Cardiac muscle cell (in vitro differentiated cells and primary cell): Measurements from ENCODE around the gene VTCN1. TPM values are rescaled to one million over a fixed set of nuclear protein-coding genes. Genes with fewer than 3 reads are reported as not detected.
A peak's percentile ranks its signal among the peaks of the same experiment; 100 is the strongest.

Experiments
- DNase-seq, 2 donors: peaks; one replicate each; pipeline versions ENCODE4 v3.0.0 to v3.0.0-alpha.2; 2010 to 2017; ENCODE audit warnings: low read depth in 1 of 2, low spot score in 1 of 2
- H3K27ac ChIP-seq: fragments of 200-600 bp; sonication (generic); 2 replicates; pipeline ENCODE4 v1.5.1; 2016
- H3K27me3 ChIP-seq: fragments of 200-600 bp; sonication (generic); 2 replicates; pipeline ENCODE4 v1.6.0; 2016; ENCODE audit warnings: control low read depth
- H3K36me3 ChIP-seq: fragments of 200-600 bp; sonication (generic); 2 replicates; pipeline ENCODE4 v1.5.1; 2016; ENCODE audit warnings: control low read depth
- H3K4me1 ChIP-seq: fragments of 200-600 bp; sonication (generic); 2 replicates; pipeline ENCODE4 v1.8.1; 2017; ENCODE audit warnings: low read depth, mild to moderate bottlenecking, mixed run types
- H3K4me3 ChIP-seq: fragments of 200-600 bp; sonication (generic); 2 replicates; pipeline ENCODE4 v1.5.1; 2016; ENCODE audit warnings: mild to moderate bottlenecking
- H3K9me3 ChIP-seq: fragments of 200-600 bp; sonication (generic); 2 replicates; pipeline ENCODE4 v1.5.1; 2017; ENCODE audit warnings: low read depth, mild to moderate bottlenecking, control low read depth
- CTCF ChIP-seq: IDR thresholded peaks from 2 replicates; pipeline ENCODE4 v1.5.1; 2012; ENCODE audit warnings: low read depth, mild to moderate bottlenecking, low read length
- polyA plus RNA-seq: library from polyadenylated mRNA; unstranded; fragments of >200 nt; fragmentation: Nextera tagmentation; extraction: Ambion mirVana; gene quantifications from 2 replicates; pipeline ENCODE4 v1.2.1, GENCODE V29; 2016
- total RNA-seq: library from RNA; depleted of rRNA; stranded (reverse); fragments of >200 nt; gene quantifications from 2 replicates; pipeline ENCODE4 v1.2.3, GENCODE V29; 2016

The VTCN1 gene
- total and polyA plus RNA-seq, 2 experiments from 2014 or later, result 0.70 TPM; not detected in 1

- Histone ChIP-seq H3K4me3 (no peak overlapping the region), H3K9me3 (no peaks in the 10 kb centered on the region), H3K27ac (no peak overlapping the region), H3K4me1 (peaks cover 47% of the 10 kb centered on the region), H3K27me3 (no peaks in the 10 kb centered on the region), H3K36me3 (no peaks in the 10 kb centered on the region)
- TF ChIP-seq CTCF, result no peak
- peak in 1 of 2 donors; percentile 14 for DNase-seq
Measured at GRCh38 chr1:117097443-117097842, 113.3 kb downstream of the VTCN1 start.

GRCh38 chr1:117096951-117097408 lies 113.7 kb downstream of the VTCN1 start:
- TF ChIP-seq CTCF, result no peak
- Histone ChIP-seq H3K4me1 (peaks cover 49% of the 10 kb centered on the region), H3K9me3 (no peaks in the 10 kb centered on the region), H3K36me3 (no peaks in the 10 kb centered on the region), H3K27me3 (no peaks in the 10 kb centered on the region), H3K4me3 (no peak overlapping the region), H3K27ac (no peak overlapping the region)
- DNase-seq, result peak in 1 of 2 donors; percentile 6

GRCh38 chr1:117094841-117095604 lies 115.7 kb downstream of the VTCN1 start:
- Histone ChIP-seq H3K27ac (no peak overlapping the region), H3K27me3 (no peaks in the 10 kb centered on the region), H3K36me3 (no peaks in the 10 kb centered on the region), H3K9me3 (no peaks in the 10 kb centered on the region), H3K4me3 (no peak overlapping the region), H3K4me1 (peaks cover 49% of the 10 kb centered on the region)
- DNase-seq, result no peak
- no peak for TF ChIP-seq CTCF

- no peaks in the 10 kb centered on the region for H3K27me3 ChIP-seq
- H3K27ac ChIP-seq, result peak overlapping the region; percentile 86
- peak; percentile 37 to 68 for DNase-seq
- TF ChIP-seq CTCF, result peak; percentile 40
- H3K4me3 ChIP-seq, result no peak overlapping the region
- H3K36me3 ChIP-seq, result no peaks in the 10 kb centered on the region
- peaks cover 42% of the 10 kb centered on the region for H3K4me1 ChIP-seq
- H3K9me3 ChIP-seq, result no peaks in the 10 kb centered on the region
Measured at GRCh38 chr1:117093870-117094621, 116.7 kb downstream of the VTCN1 start.

Other genes starting within 250 kb of the VTCN1 start
- gene CD101, start 209.2 kb downstream of the VTCN1 start, total RNA-seq, result 0.56 and 0.92 TPM in 2 replicates
- 0.29 and 0.43 TPM in 2 replicates for gene CD101, start 209.2 kb downstream of the VTCN1 start, polyA plus RNA-seq
- gene TTF2, start 150.6 kb downstream of the VTCN1 start, total RNA-seq, result 12.5 and 28.3 TPM in 2 replicates
- gene TTF2, start 150.6 kb downstream of the VTCN1 start, polyA plus RNA-seq, result 13.5 and 17.8 TPM in 2 replicates
- 9.9 and 21.5 TPM in 2 replicates for gene TRIM45, start 89.2 kb downstream of the VTCN1 start, total RNA-seq
- gene TRIM45, start 89.2 kb downstream of the VTCN1 start, polyA plus RNA-seq, result 15.9 and 17.2 TPM in 2 replicates
- 20.0 and 20.6 TPM in 2 replicates for gene MAN1A2, start 156.5 kb upstream of the VTCN1 start, total RNA-seq
- gene MAN1A2, start 156.5 kb upstream of the VTCN1 start, polyA plus RNA-seq, result 30.0 and 33.7 TPM in 2 replicates